Measurements from ENCODE around the gene NEMP1. TPM values are rescaled to one million over a fixed set of nuclear protein-coding genes. Genes with fewer than 3 reads are reported as not detected.

Gene NEMP1
- total and polyA plus RNA-seq, 2 of the 8 experiments (the other 6 are each of a cell fraction or from before 2014, with no cell fraction given), result 30.1 to 43.2 TPM

DNA sequence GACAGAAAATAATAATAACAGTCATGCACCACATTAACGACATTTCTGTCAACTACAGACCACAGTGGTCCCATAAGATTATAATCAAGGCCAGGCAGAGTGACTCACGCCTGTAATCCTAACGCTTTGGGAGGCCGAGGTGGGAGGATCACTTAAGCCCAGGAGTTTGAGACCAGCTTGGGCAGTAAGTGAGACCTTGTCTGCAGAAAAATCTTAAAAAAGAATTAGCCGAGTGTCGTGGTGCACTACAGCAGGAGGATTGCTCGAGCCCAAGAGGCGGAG is 18.9 kb upstream of the NEMP1 start:
- Histone ChIP-seq H3K23ac (ENCODE audit: insufficient read length) (no peak overlapping the region), H3K23me2 (ENCODE audit: low read depth, low read length) (no peaks in the 10 kb centered on the region), H2BK5ac (ENCODE audit: low read depth, low read length) (no peak overlapping the region), H3K4me2 (ENCODE audit: insufficient read depth in 1 of 2, low read depth in 2 of 2, low read length in 2 of 2) (no peak overlapping the region), H3K79me1 (ENCODE audit: low read depth, low read length) (no peaks in the 10 kb centered on the region; the same call in 1 of the 2 replicates), H3K9me3 (ENCODE audit: insufficient read depth in 2 of 2, low read depth in 1 of 2, low read length in 1 of 2) (no peaks in the 10 kb centered on the region), H3K27ac (ENCODE audit: low read depth, low read length) (no peak overlapping the region), H4K8ac (ENCODE audit: extremely low read depth, insufficient read depth, low read length) (no peak overlapping the region), H3K27me3 (replicated peaks in 1 of 4; ENCODE audit: control insufficient read depth in 3 of 4, extremely low read depth in 1 of 4, insufficient read depth in 3 of 4, low read length in 3 of 4) (no peaks in the 10 kb centered on the region), H2BK20ac (ENCODE audit: low read length) (no peak overlapping the region), H4K5ac (ENCODE audit: insufficient read length, low read depth, low read length) (no peak overlapping the region), H3K18ac (ENCODE audit: extremely low read depth, low read length) (no peak overlapping the region), H2BK15ac (ENCODE audit: low read length) (no peak overlapping the region), H3K4ac (replicated peaks; ENCODE audit: insufficient read length, low read depth, low read length) (no peak overlapping the region), H3K56ac (replicated peaks; ENCODE audit: insufficient read length, low read depth, low read length) (no peak overlapping the region), H2AK5ac (ENCODE audit: low read depth, low read length) (no peak overlapping the region), H4K91ac (replicated peaks; ENCODE audit: insufficient read length, low read length) (no peak overlapping the region), H2AFZ (ENCODE audit: low read length) (no peak overlapping the region), H3K79me2 (ENCODE audit: control insufficient read depth in 1 of 2, insufficient read depth in 2 of 2, low read length in 2 of 2) (no peaks in the 10 kb centered on the region; a peak in 1 of 4 replicates), H3K9ac (replicated peaks in 1 of 4; ENCODE audit: extremely low read depth in 1 of 4, low read depth in 3 of 4, low read length in 3 of 4) (no peak overlapping the region), H4K20me1 (replicated peaks in 1 of 2; ENCODE audit: control insufficient read depth in 1 of 2, insufficient read depth in 2 of 2, low read length in 2 of 2) (peaks cover 0 to 2% of the 10 kb centered on the region in 2 experiments), H3K36me3 (ENCODE audit: control insufficient read depth in 2 of 4, insufficient read depth in 4 of 4, low read length in 3 of 4) (peaks cover under 1 to 18% (median 8%) of the 10 kb centered on the region in 4 experiments; a peak in 7 of 8 replicates), H3K4me3 (ENCODE audit: extremely low read depth in 1 of 4, insufficient read depth in 2 of 4, low read depth in 3 of 4, low read length in 4 of 4) (no peak overlapping the region), H2BK120ac (replicated peaks; ENCODE audit: low read depth, low read length) (no peak overlapping the region), H3K14ac (ENCODE audit: insufficient read length) (no peak overlapping the region), H3K4me1 (replicated peaks in 1 of 4; ENCODE audit: control insufficient read depth in 3 of 4, insufficient read depth in 4 of 4, low read length in 3 of 4) (peaks cover 0 to 20% (median 14%) of the 10 kb centered on the region in 4 experiments; a peak in 6 of 7 replicates), H2BK12ac (ENCODE audit: low read depth, low read length) (no peak overlapping the region)
- no peak for FAIRE-seq
- ChIA-PET POLR2A (ENCODE audit: partially characterized antibody) (interaction anchor here (1.2 to 16.5 kb wide), 7 partner anchors 9 to 45 kb away, joined by 3 to 352 read pairs (median 4); partner anchors contain the start of genes LRP1, NAB2 and STAT6), CTCF (ENCODE audit: partially characterized antibody) (interaction anchor here (0.5 to 14.0 kb wide), 11 partner anchors 9 to 346 kb away, joined by 3 to 325 read pairs (median 4); partner anchors contain the start of gene STAT6)
- TF ChIP-seq BRCA1 (IDR thresholded peaks at IDR 0.05; ENCODE audit: low read depth, low read length) (no peak), EGR1 (IDR thresholded peaks at IDR 0.05; ENCODE audit: borderline replicate concordance, low read depth, low read length) (no peak), CREB1 (IDR thresholded peaks at IDR 0.05) (no peak), CBX8 (IDR thresholded peaks at IDR 0.05; ENCODE audit: borderline replicate concordance, low read depth, low read length) (no peak), BCL11A (IDR thresholded peaks at IDR 0.05; ENCODE audit: low read depth in 2 of 2, low read length in 2 of 2) (no peak), SIX5 (IDR thresholded peaks at IDR 0.05; ENCODE audit: low read depth, low read length) (no peak), RAD21 (IDR thresholded peaks at IDR 0.05 in 1 of 2, conservative IDR thresholded peaks at IDR 0.05 in 1 of 2; ENCODE audit: low read depth in 2 of 2, low read length in 2 of 2) (no peak), SUZ12 (IDR thresholded peaks at IDR 0.05; ENCODE audit: low read length) (no peak), SP2 (IDR thresholded peaks at IDR 0.05; ENCODE audit: low read length) (no peak), BACH1 (IDR thresholded peaks at IDR 0.05; ENCODE audit: low read length) (no peak)
- DNase-seq (ENCODE audit: low read depth in 1 of 2, low spot score in 2 of 2), result no peak
- 92% methylated on average over 8 of the region's 8 CpGs; no CpG with 5 or more reads in 1 of the 2 experiments for WGBS, 2 experiments (ENCODE audit: extremely low coverage in 1 of 2, insufficient coverage in 1 of 2, insufficient read length in 1 of 2, insufficient replicate concordance in 2 of 2, low coverage in 1 of 2, low lambda C conversion rate in 2 of 2, missing lambda C conversion rate in 1 of 2)
